ENCODE measurements around the gene KAT6B. TPM values are rescaled to one million over a fixed set of nuclear protein-coding genes. Genes with fewer than 3 reads are reported as not detected.

Gene KAT6B
- total RNA-seq, 4 donors from 2014 or later: 29.1 to 159 (median 61.2) TPM

DNA sequence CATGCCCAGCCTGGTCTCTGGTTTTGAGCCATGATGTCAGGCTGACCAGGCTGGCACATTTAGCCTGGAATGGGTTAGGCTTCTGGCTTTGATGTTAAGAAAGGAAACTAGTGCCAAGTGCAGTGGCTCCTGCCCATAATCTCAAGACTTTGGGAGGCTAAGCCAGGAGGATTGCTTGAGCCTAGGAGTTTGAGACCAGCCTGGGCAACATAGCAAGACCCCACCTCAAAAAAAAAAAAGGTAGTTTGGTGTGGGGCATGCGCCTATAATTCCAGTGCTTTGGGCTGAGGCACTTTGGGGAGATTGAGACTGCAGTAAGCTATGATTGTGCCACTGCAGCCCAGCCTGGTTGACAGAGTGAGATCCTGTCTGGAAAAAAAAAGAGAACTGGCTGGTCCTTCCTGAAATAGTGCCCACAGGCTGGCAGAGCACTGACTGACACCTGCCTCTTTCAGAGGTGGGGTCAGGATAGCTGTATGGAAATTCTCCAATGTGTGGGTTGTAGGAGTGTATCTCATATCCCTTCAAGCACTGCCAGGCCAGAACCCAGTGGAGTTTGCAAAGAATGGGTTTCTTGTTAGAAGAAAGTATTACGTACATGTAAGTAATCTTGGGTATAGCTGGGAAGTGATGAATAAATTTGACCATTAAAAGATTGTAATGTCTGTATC, 61.3 kb downstream of the KAT6B start:
- intact Hi-C loops (cut with DNase I; ENCODE audit: low total_unique reads): no loop called here
- H3K36me3 ChIP-seq: no peaks in the 10 kb centered on the region
- no peaks in the 10 kb centered on the region for H3K9me3 ChIP-seq
- H3K27me3 ChIP-seq: no peaks in the 10 kb centered on the region
- no peak overlapping the region for H3K4me3 ChIP-seq
- no peak for DNase-seq
- TF ChIP-seq POLR2A (IDR thresholded peaks at IDR 0.05): no peak
- TF ChIP-seq, protein P1, sequence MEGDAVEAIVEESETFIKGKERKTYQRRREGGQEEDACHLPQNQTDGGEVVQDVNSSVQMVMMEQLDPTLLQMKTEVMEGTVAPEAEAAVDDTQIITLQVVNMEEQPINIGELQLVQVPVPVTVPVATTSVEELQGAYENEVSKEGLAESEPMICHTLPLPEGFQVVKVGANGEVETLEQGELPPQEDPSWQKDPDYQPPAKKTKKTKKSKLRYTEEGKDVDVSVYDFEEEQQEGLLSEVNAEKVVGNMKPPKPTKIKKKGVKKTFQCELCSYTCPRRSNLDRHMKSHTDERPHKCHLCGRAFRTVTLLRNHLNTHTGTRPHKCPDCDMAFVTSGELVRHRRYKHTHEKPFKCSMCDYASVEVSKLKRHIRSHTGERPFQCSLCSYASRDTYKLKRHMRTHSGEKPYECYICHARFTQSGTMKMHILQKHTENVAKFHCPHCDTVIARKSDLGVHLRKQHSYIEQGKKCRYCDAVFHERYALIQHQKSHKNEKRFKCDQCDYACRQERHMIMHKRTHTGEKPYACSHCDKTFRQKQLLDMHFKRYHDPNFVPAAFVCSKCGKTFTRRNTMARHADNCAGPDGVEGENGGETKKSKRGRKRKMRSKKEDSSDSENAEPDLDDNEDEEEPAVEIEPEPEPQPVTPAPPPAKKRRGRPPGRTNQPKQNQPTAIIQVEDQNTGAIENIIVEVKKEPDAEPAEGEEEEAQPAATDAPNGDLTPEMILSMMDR (IDR thresholded peaks at IDR 0.05): no peak
- H3K27ac ChIP-seq: no peak overlapping the region
- H3K4me1 ChIP-seq: peaks cover 0 to 4% of the 10 kb centered on the region in 2 donors

DNA sequence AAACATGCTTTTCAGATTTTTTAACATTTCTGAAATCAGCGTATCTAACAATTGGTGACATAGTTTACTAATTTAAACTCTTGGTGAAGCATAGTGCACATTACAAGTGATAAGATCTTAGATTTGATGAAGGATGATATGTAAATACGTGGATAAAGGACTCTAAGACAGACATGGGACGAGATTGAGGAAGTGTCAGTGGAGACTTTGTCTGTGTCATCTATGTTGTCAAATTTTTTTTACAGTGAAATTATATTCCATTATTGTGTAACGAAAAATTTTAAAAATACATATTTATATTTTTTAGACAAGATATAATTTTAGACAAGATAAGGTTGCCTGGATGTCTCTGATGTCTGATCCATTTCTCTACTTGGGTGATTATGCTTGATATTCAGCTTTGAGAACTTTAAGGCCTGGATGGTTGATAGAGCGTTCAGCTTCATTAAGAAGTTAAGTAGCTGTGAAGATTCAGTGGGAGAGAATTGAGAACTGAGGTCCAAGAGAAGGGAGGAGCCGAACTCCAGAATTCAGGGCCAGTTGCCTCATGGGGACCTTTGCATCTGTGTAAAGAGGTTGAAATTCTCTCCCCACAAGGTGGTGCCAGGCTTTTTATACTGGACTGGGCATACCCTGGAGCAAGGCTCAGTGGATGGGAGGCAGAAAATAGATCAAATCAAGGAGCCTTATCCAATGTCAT, 62.7 kb downstream of the KAT6B start:
- no peaks in the 10 kb centered on the region for H3K27me3 ChIP-seq
- intact Hi-C loops (cut with DNase I; ENCODE audit: low total_unique reads): no loop called here
- no peak overlapping the region for H3K27ac ChIP-seq
- no peak for TF ChIP-seq POLR2A (IDR thresholded peaks at IDR 0.05)
- TF ChIP-seq, protein P1 (IDR thresholded peaks at IDR 0.05): no peak
- no peak overlapping the region for H3K4me3 ChIP-seq
- H3K36me3 ChIP-seq: no peaks in the 10 kb centered on the region
- H3K9me3 ChIP-seq: no peaks in the 10 kb centered on the region
- H3K4me1 ChIP-seq: peaks cover 0 to 4% of the 10 kb centered on the region in 2 donors
- no peak for DNase-seq

DNA sequence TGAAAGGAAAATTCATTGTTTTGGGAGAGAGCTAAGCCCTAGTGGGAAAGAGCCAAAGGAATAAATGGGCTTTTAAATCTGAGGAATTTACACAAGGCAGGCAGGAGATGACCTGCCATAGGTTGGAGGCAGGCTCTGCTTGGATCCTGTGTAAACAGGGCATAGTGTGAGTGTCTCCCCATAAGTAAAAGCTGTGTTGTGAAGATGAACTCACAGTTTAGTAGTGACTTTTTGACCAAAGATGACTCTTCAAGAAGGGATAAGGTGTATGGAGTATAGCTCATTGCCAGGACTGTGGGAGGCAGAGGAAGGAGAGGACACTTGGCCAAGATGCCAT, 63.2 kb downstream of the KAT6B start:
- no peak for DNase-seq
- Histone ChIP-seq H3K36me3 (no peaks in the 10 kb centered on the region), H3K4me3 (no peak overlapping the region), H3K4me1 (peaks cover 0 to 4% of the 10 kb centered on the region in 2 donors), H3K27me3 (no peaks in the 10 kb centered on the region), H3K9me3 (no peaks in the 10 kb centered on the region), H3K27ac (no peak overlapping the region)
- intact Hi-C loops (cut with DNase I; ENCODE audit: low total_unique reads): no loop called here
- no peak for TF ChIP-seq POLR2A (IDR thresholded peaks at IDR 0.05)
- TF ChIP-seq, protein P1 (IDR thresholded peaks at IDR 0.05): no peak

DNA sequence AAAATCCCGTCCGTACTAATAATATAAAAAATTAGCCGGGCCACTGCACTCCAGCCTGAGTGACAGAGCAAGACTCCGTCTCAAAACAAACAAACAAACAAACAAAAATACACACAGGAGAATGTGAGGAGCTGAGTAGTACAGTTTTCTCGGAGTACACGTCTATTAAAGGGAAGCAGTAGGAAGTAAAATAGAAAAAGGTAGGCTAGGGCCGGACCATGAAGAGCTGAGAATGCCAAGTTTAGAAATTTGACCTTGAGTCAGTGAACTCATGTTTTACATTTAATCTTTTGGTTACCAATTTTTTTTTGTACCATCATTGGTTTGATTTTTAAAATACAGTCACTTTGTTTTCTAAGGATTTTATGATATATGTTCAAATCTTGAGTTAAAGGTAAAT, 64.1 kb downstream of the KAT6B start:
- intact Hi-C loops (cut with DNase I; ENCODE audit: low total_unique reads): no loop called here

DNA sequence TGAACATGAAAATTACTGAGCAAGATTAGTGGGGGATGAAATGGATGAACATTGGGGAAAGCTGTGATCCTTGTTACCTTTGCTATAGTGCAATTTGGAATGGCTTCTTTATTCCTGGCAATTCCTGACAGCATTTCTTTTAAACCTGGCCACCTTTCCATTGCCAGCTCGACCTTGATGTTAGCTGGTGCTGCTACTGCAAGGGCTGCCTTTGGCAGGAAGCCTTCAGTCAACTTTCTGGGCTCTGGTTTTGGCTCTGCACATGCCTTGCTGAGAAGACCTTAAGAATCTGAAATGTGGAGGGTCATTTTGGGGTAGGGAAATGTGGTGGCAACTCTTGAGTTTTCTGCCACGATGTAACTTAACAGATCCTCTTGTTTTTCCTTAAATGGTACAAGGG, 64.7 kb downstream of the KAT6B start:
- no peak for DNase-seq
- Histone ChIP-seq H3K9me3 (no peaks in the 10 kb centered on the region), H3K4me3 (no peak overlapping the region), H3K27ac (peak overlapping the region in 1 of 2 donors; percentile 1), H3K4me1 (peaks cover 0 to 4% of the 10 kb centered on the region in 2 donors), H3K27me3 (no peaks in the 10 kb centered on the region), H3K36me3 (no peaks in the 10 kb centered on the region)
- intact Hi-C loops (cut with DNase I; ENCODE audit: low total_unique reads): no loop called here
- TF ChIP-seq, protein P1 (IDR thresholded peaks at IDR 0.05): no peak
- TF ChIP-seq POLR2A (IDR thresholded peaks at IDR 0.05): no peak

More for the DNA sequence above, 64.1 kb downstream of the KAT6B start:
- TF ChIP-seq POLR2A (IDR thresholded peaks at IDR 0.05): no peak
- no peak for DNase-seq
- H3K4me1 ChIP-seq: peaks cover 0 to 4% of the 10 kb centered on the region in 2 donors
- H3K36me3 ChIP-seq: no peaks in the 10 kb centered on the region
- no peaks in the 10 kb centered on the region for H3K9me3 ChIP-seq
- peak overlapping the region in 1 of 2 donors; percentile 1 for H3K27ac ChIP-seq
- H3K4me3 ChIP-seq: no peak overlapping the region
- H3K27me3 ChIP-seq: no peaks in the 10 kb centered on the region

All from uterus (tissue), 4 donors.